Stimulated activated CD8-positive, alpha-beta memory T cell treated with anti-CD3 and anti-CD28 coated beads, Interleukin-4, amount 100 ng/mL, for 24 hours (primary cell): ENCODE data around the gene LUZP1.
A peak's percentile ranks its signal among the peaks of the same experiment; 100 is the strongest.
"Not testable (repeated sequence)": the region's sequence is repeated elsewhere in the genome, so short reads cannot be mapped to it uniquely, and the experiment has no call there.

Experiments
- DNase-seq: peaks from one replicate; pipeline ENCODE4 v3.0.0-alpha.2; 2020; ENCODE audit warnings: low read depth

LUZP1 gene

GRCh38 chr1:23168445-23169194, at the start of gene LUZP1:
Gene LUZP1 (minus strand): TSS chr1:23168856.
- peak; percentile 73 for DNase-seq

GRCh38 chr1:23217421-23218115, 48.9 kb upstream of the LUZP1 start, which contains the start of gene HTR1D:
Gene HTR1D (minus strand): TSS chr1:23217502. CDS start chr1:23194219, 23,283 bp downstream.
- no peak for DNase-seq

GRCh38 chr1:23216771-23217420, 48.2 kb upstream of the LUZP1 start:
- DNase-seq = peak; percentile 10

GRCh38 chr1:23215751-23216449, 47.2 kb upstream of the LUZP1 start:
- no peak for DNase-seq

GRCh38 chr1:23215291-23215690, 46.6 kb upstream of the LUZP1 start:
- no peak for DNase-seq

GRCh38 chr1:23214640-23215039, 46.0 kb upstream of the LUZP1 start:
- DNase-seq = no peak

- DNase-seq = no peak
Measured at GRCh38 chr1:23211955-23212354, 43.3 kb upstream of the LUZP1 start.

GRCh38 chr1:23210963-23211362, 42.3 kb upstream of the LUZP1 start:
- no peak for DNase-seq

GRCh38 chr1:23210351-23210785, 41.7 kb upstream of the LUZP1 start:
- no peak for DNase-seq

GRCh38 chr1:23209770-23210169, 41.1 kb upstream of the LUZP1 start:
- DNase-seq = no peak

- DNase-seq = no peak
Measured at GRCh38 chr1:23208527-23208926, 39.9 kb upstream of the LUZP1 start.

- not testable (repeated sequence) for DNase-seq
Measured at GRCh38 chr1:23207733-23208132, 39.1 kb upstream of the LUZP1 start.

- no peak for DNase-seq
Measured at GRCh38 chr1:23202263-23202749, 33.6 kb upstream of the LUZP1 start.

GRCh38 chr1:23200883-23201282, 32.2 kb upstream of the LUZP1 start:
- DNase-seq = no peak

- no peak for DNase-seq
Measured at GRCh38 chr1:23198373-23198772, 29.7 kb upstream of the LUZP1 start.

GRCh38 chr1:23196627-23197328, 28.1 kb upstream of the LUZP1 start:
- no peak for DNase-seq

- DNase-seq = no peak
Measured at GRCh38 chr1:23194119-23194984, 25.7 kb upstream of the LUZP1 start.

- no peak for DNase-seq
Measured at GRCh38 chr1:23193391-23194118, 24.9 kb upstream of the LUZP1 start.

GRCh38 chr1:23191199-23191598, 22.5 kb upstream of the LUZP1 start:
- DNase-seq = no peak
